Measurements from ENCODE around the gene ITPR2.
"Not testable (repeated sequence)": the region's sequence is repeated elsewhere in the genome, so short reads cannot be mapped to it uniquely, and the experiment has no call there.

Gene ITPR2

DNA sequence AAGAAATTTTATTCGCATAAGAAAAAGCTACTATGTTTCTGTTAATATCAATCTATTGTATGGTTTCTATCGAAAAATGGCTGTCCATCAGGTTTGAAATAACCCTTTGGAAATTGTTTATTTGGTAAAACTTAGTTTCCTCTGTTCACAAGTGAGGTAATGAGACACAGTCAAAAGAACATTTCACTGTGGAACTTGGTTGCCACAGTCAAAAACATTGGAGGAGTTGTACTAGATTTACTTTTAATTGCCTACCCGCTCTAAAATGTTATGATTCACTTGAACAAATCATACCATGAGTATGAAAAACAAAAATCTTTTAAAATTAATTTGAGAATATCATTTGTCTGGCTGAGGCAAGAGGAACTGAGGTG is 46.5 kb downstream of the ITPR2 start:
- TF ChIP-seq, protein P1, sequence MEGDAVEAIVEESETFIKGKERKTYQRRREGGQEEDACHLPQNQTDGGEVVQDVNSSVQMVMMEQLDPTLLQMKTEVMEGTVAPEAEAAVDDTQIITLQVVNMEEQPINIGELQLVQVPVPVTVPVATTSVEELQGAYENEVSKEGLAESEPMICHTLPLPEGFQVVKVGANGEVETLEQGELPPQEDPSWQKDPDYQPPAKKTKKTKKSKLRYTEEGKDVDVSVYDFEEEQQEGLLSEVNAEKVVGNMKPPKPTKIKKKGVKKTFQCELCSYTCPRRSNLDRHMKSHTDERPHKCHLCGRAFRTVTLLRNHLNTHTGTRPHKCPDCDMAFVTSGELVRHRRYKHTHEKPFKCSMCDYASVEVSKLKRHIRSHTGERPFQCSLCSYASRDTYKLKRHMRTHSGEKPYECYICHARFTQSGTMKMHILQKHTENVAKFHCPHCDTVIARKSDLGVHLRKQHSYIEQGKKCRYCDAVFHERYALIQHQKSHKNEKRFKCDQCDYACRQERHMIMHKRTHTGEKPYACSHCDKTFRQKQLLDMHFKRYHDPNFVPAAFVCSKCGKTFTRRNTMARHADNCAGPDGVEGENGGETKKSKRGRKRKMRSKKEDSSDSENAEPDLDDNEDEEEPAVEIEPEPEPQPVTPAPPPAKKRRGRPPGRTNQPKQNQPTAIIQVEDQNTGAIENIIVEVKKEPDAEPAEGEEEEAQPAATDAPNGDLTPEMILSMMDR (IDR thresholded peaks at IDR 0.05; ENCODE audit: low read length): no peak
- TF ChIP-seq EZH2 (IDR thresholded peaks at IDR 0.05; ENCODE audit: borderline replicate concordance, low read length): no peak
- Histone ChIP-seq H3K4me3 (ENCODE audit: low read depth, low read length, poor library complexity, severe bottlenecking) (no peak overlapping the region), H2AFZ (ENCODE audit: low read length) (no peak overlapping the region), H3F3A (ENCODE audit: insufficient read depth, low read length) (no peaks in the 10 kb centered on the region), H3K27ac (ENCODE audit: low read depth, low read length, poor library complexity, severe bottlenecking) (no peak overlapping the region), H3K4me2 (ENCODE audit: low read length) (no peak overlapping the region), H4K20me1 (ENCODE audit: insufficient read depth, low read length) (no peaks in the 10 kb centered on the region), H3K9ac (ENCODE audit: low read length) (no peak overlapping the region), H3K9me3 (ENCODE audit: low read length) (no peaks in the 10 kb centered on the region), H3K79me2 (ENCODE audit: insufficient read depth, low read length) (no peaks in the 10 kb centered on the region), H3K9me2 (ENCODE audit: low read depth, low read length) (no peaks in the 10 kb centered on the region), H3K36me3 (ENCODE audit: insufficient read depth, low read length) (peaks cover 42% of the 10 kb centered on the region), H3K27me3 (ENCODE audit: insufficient read depth, low read length) (no peaks in the 10 kb centered on the region), H3K4me1 (ENCODE audit: insufficient read depth, low read length, severe bottlenecking) (peaks cover 7% of the 10 kb centered on the region)

DNA sequence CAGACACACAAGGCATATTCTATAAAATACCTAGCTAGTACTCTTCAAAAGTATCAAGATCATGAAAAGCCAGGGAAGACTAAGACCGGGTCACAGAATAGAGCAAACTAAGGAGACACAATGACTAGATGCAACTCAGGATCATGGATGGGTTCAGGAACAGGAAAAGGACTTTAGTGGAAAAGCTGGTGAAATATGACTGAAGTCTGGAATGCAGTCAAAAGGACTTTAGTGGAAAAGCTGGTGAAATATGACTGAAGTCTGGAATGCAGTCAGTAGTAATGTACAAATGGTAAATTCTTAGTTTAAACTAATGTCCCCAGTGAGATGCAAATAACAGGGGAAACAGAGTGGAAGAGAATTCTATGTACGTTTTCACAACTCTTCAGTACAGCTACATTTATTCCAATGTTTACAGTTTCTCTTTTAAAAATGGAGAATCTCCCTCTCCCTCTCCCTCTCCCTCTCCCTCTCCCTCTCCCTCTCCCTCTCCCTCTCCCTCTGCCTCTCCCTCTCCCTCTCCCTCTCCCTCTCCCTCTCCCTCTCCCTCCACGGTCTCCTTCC is 49.1 kb downstream of the ITPR2 start:
- H3K9ac ChIP-seq (ENCODE audit: low read length); H3K4me3 ChIP-seq (ENCODE audit: low read depth, low read length, poor library complexity, severe bottlenecking); H3K27me3 ChIP-seq (ENCODE audit: insufficient read depth, low read length); H3K79me2 ChIP-seq (ENCODE audit: insufficient read depth, low read length); H3K4me1 ChIP-seq (ENCODE audit: insufficient read depth, low read length, severe bottlenecking); H3K4me2 ChIP-seq (ENCODE audit: low read length); H2AFZ ChIP-seq (ENCODE audit: low read length); H3K9me2 ChIP-seq (ENCODE audit: low read depth, low read length); H3K9me3 ChIP-seq (ENCODE audit: low read length); H3F3A ChIP-seq (ENCODE audit: insufficient read depth, low read length); H4K20me1 ChIP-seq (ENCODE audit: insufficient read depth, low read length); H3K27ac ChIP-seq (ENCODE audit: low read depth, low read length, poor library complexity, severe bottlenecking): not testable (repeated sequence)
- peaks cover 51% of the 10 kb centered on the region for H3K36me3 ChIP-seq (ENCODE audit: insufficient read depth, low read length)

DNA sequence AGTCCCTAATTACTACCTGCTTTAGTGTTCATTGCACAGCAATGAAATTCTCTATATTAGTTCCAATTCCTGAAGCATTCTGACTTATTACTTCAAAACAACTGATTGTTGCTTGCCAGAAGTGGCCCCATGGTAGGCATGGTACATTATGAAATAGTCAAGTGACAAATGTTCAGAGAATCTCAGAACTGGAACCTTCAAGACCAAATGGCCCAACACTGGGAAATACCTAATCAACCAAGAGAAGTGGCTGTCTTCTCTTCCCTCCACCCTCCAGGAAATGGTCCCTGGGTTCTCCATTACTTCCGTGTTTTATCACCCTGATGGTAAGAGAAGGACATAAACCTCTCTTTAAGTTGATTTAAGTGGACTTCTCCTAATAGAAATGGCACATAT is 49.9 kb downstream of the ITPR2 start:
- Histone ChIP-seq H3K27me3 (ENCODE audit: insufficient read depth, low read length) (no peaks in the 10 kb centered on the region), H3K4me2 (ENCODE audit: low read length) (no peak overlapping the region), H3K36me3 (ENCODE audit: insufficient read depth, low read length) (peaks cover 43% of the 10 kb centered on the region), H3K79me2 (ENCODE audit: insufficient read depth, low read length) (no peaks in the 10 kb centered on the region), H3K4me3 (ENCODE audit: low read depth, low read length, poor library complexity, severe bottlenecking) (no peak overlapping the region), H4K20me1 (ENCODE audit: insufficient read depth, low read length) (no peaks in the 10 kb centered on the region), H2AFZ (ENCODE audit: low read length) (no peak overlapping the region), H3K4me1 (ENCODE audit: insufficient read depth, low read length, severe bottlenecking) (no peaks in the 10 kb centered on the region), H3K9ac (ENCODE audit: low read length) (no peak overlapping the region), H3F3A (ENCODE audit: insufficient read depth, low read length) (no peaks in the 10 kb centered on the region), H3K27ac (ENCODE audit: low read depth, low read length, poor library complexity, severe bottlenecking) (no peak overlapping the region), H3K9me3 (ENCODE audit: low read length) (no peaks in the 10 kb centered on the region), H3K9me2 (ENCODE audit: low read depth, low read length) (no peaks in the 10 kb centered on the region)
- no peak for TF ChIP-seq EZH2 (IDR thresholded peaks at IDR 0.05; ENCODE audit: borderline replicate concordance, low read length)
- TF ChIP-seq, protein P1 (IDR thresholded peaks at IDR 0.05; ENCODE audit: low read length): no peak

DNA sequence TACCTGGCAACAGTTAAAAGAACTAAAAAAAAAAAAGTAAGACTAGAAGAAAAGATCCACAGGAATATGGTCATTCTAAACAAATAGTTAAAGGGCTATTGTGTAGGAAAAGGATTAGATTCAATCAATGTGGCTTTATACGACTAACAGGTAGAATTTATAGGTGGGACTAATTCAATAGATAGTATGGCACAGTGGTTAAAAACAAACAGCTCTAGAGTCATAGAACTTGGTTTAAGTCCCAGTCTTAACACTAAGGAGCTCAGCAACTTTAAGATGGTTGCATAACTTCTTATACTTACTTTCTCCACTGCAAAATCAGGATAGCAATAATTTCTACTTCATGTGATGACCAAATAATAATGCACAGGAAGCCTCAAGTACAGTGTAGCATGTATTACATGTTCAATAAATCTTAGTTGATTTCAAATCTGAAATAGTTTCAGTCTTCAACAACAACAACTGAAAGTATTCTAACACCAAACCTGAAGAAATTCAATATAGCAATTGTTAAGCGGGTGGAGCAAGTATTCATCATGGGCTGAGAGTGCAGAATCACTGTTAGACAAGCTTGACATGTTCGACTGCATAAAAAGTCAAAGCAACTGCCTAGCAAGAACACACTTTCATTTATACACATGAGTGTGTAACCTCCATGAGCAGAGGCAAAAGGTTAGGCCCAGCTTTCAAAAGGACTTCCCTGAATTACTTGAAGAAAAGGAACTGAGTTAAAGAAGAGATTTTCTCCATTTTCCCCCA is 50.4 kb downstream of the ITPR2 start:
- no peaks in the 10 kb centered on the region for H3F3A ChIP-seq (ENCODE audit: insufficient read depth, low read length)
- peaks cover 40% of the 10 kb centered on the region for H3K36me3 ChIP-seq (ENCODE audit: insufficient read depth, low read length)
- H3K4me3 ChIP-seq (ENCODE audit: low read depth, low read length, poor library complexity, severe bottlenecking): no peak overlapping the region
- H3K4me2 ChIP-seq (ENCODE audit: low read length): no peak overlapping the region
- no peak overlapping the region for H2AFZ ChIP-seq (ENCODE audit: low read length)
- no peaks in the 10 kb centered on the region for H3K27me3 ChIP-seq (ENCODE audit: insufficient read depth, low read length)
- H3K9me2 ChIP-seq (ENCODE audit: low read depth, low read length): no peaks in the 10 kb centered on the region
- H3K4me1 ChIP-seq (ENCODE audit: insufficient read depth, low read length, severe bottlenecking): no peaks in the 10 kb centered on the region
- H3K27ac ChIP-seq (ENCODE audit: low read depth, low read length, poor library complexity, severe bottlenecking): no peak overlapping the region
- H3K79me2 ChIP-seq (ENCODE audit: insufficient read depth, low read length): no peaks in the 10 kb centered on the region
- H3K9me3 ChIP-seq (ENCODE audit: low read length): no peaks in the 10 kb centered on the region
- H4K20me1 ChIP-seq (ENCODE audit: insufficient read depth, low read length): no peaks in the 10 kb centered on the region
- H3K9ac ChIP-seq (ENCODE audit: low read length): no peak overlapping the region
- TF ChIP-seq EZH2 (IDR thresholded peaks at IDR 0.05; ENCODE audit: borderline replicate concordance, low read length): no peak
- TF ChIP-seq, protein P1 (IDR thresholded peaks at IDR 0.05; ENCODE audit: low read length): no peak

Measured in OCI-LY1 (cell line).